Smooth muscle cell (in vitro differentiated cells): ENCODE results near the gene SLC26A4. TPM values are rescaled to one million over a fixed set of nuclear protein-coding genes. Genes with fewer than 3 reads are reported as not detected.

Experiments used
- DNase-seq: peaks from one replicate; lab custom pipeline; 2025; ENCODE audit not compliant: unreplicated experiment; lab: John Stamatoyannopoulos, UW
- H2AFZ ChIP-seq: fragments of 200-600 bp; sonication (generic); 2 replicates; pipeline ENCODE4 v1.6.0; 2016; ENCODE audit warnings: antibody characterized with exemption, low read depth, mild to moderate bottlenecking
- H3F3A ChIP-seq: fragments of 200-600 bp; sonication (generic); 2 replicates; pipeline ENCODE4 v1.6.0; 2017; ENCODE audit warnings: antibody characterized with exemption, low read depth
- H3K27ac ChIP-seq: fragments of 200-600 bp; sonication (generic); 2 replicates; pipeline ENCODE4 v1.5.1; 2016; ENCODE audit warnings: low read depth, mild to moderate bottlenecking
- H3K27me3 ChIP-seq: fragments of 200-600 bp; sonication (generic); 2 replicates; pipeline ENCODE4 v1.6.1; 2016; ENCODE audit warnings: low read depth, mild to moderate bottlenecking
- H3K36me3 ChIP-seq: fragments of 200-600 bp; sonication (generic); 2 replicates; pipeline ENCODE4 v1.5.1; 2016; ENCODE audit warnings: low read depth
- H3K4me1 ChIP-seq: fragments of 200-600 bp; sonication (generic); 2 replicates; pipeline ENCODE4 v1.5.1; 2016; ENCODE audit warnings: low read depth
- H3K4me2 ChIP-seq: fragments of 200-600 bp; sonication (generic); 2 replicates; pipeline ENCODE4 v1.6.0; 2016; ENCODE audit warnings: mild to moderate bottlenecking
- H3K4me3 ChIP-seq: fragments of 200-600 bp; sonication (generic); 2 replicates; pipeline ENCODE4 v1.5.1; 2016; ENCODE audit warnings: mild to moderate bottlenecking
- H3K79me2 ChIP-seq: fragments of 200-600 bp; sonication (generic); 2 replicates; pipeline ENCODE4 v1.6.0; 2016; ENCODE audit warnings: low read depth, mild to moderate bottlenecking
- H3K9ac ChIP-seq: fragments of 200-600 bp; sonication (generic); 2 replicates; pipeline ENCODE4 v1.6.0; 2016; ENCODE audit warnings: low read depth
- H3K9me3 ChIP-seq: fragments of 200-600 bp; sonication (generic); replicated peaks from 2 replicates; pipeline ENCODE4 v1.5.1; 2016; ENCODE audit warnings: low read depth
- H4K20me1 ChIP-seq: fragments of 200-600 bp; sonication (generic); 2 replicates; pipeline ENCODE4 v1.6.0; 2016; ENCODE audit warnings: low read depth
- CTCF ChIP-seq: fragments of 200-600 bp; sonication (generic); IDR thresholded peaks from 2 replicates; pipeline ENCODE4 v1.5.1; 2017; ENCODE audit warnings: borderline replicate concordance, mild to moderate bottlenecking, antibody characterized with exemption; ENCODE audit not compliant: insufficient read depth, poor library complexity, severe bottlenecking
- WGBS: methylation state at CpG from one replicate; pipeline ENCODE4 v1.1.7; 2016; ENCODE audit warnings: low lambda C conversion rate; 5-methylcytosine and 5-hydroxymethylcytosine counted together
- polyA plus RNA-seq: library from polyadenylated mRNA; unstranded; fragments of >200 nt; fragmentation: Nextera tagmentation; extraction: Ambion mirVana; gene quantifications from 2 replicates; pipeline ENCODE4 v1.2.1, GENCODE V29; 2016
- total RNA-seq: library from RNA; depleted of rRNA; stranded (reverse); fragments of >200 nt; gene quantifications from 2 replicates; pipeline ENCODE4 v1.2.3, GENCODE V29; 2014

Gene SLC26A4
- total and polyA plus RNA-seq, 2 experiments from 2014 or later, result 0.06 to 1.7 TPM

GRCh38 chr7:107644309-107644974, 16.2 kb upstream of the SLC26A4 start:
- no peaks in the 10 kb centered on the region for H4K20me1 ChIP-seq
- DNase-seq, result no peak
- H3F3A ChIP-seq, result no peaks in the 10 kb centered on the region
- H3K9me3 ChIP-seq, result no peaks in the 10 kb centered on the region
- H3K79me2 ChIP-seq, result no peaks in the 10 kb centered on the region
- no peaks in the 10 kb centered on the region for H3K4me1 ChIP-seq
- H2AFZ ChIP-seq, result no peak overlapping the region
- no peak overlapping the region for H3K4me3 ChIP-seq
- no peak overlapping the region for H3K4me2 ChIP-seq
- H3K27ac ChIP-seq, result no peak overlapping the region
- TF ChIP-seq CTCF, result no peak
- no peaks in the 10 kb centered on the region for H3K36me3 ChIP-seq
- WGBS, result 94% methylated on average over 9 of the region's 9 CpGs
- H3K27me3 ChIP-seq, result no peaks in the 10 kb centered on the region
- no peak overlapping the region for H3K9ac ChIP-seq

GRCh38 chr7:107652642-107653041, 8.0 kb upstream of the SLC26A4 start:
- H3F3A ChIP-seq, result no peaks in the 10 kb centered on the region
- H3K36me3 ChIP-seq, result no peaks in the 10 kb centered on the region
- H3K4me1 ChIP-seq, result no peaks in the 10 kb centered on the region
- no peaks in the 10 kb centered on the region for H3K9me3 ChIP-seq
- H3K4me2 ChIP-seq, result no peak overlapping the region
- no peaks in the 10 kb centered on the region for H3K79me2 ChIP-seq
- WGBS, result 94% methylated on average over 5 of the region's 5 CpGs
- no peak overlapping the region for H3K9ac ChIP-seq
- H4K20me1 ChIP-seq, result no peaks in the 10 kb centered on the region
- no peak for TF ChIP-seq CTCF
- H3K27ac ChIP-seq, result no peak overlapping the region
- DNase-seq, result no peak
- H3K27me3 ChIP-seq, result peaks cover 10% of the 10 kb centered on the region
- H2AFZ ChIP-seq, result no peak overlapping the region
- no peak overlapping the region for H3K4me3 ChIP-seq

- Histone ChIP-seq H3K36me3 (no peaks in the 10 kb centered on the region), H3K9me3 (no peaks in the 10 kb centered on the region), H3K4me3 (no peak overlapping the region), H4K20me1 (no peaks in the 10 kb centered on the region), H3K79me2 (no peaks in the 10 kb centered on the region), H3K4me1 (peaks cover 16% of the 10 kb centered on the region), H3K9ac (no peak overlapping the region), H2AFZ (no peak overlapping the region), H3F3A (no peaks in the 10 kb centered on the region), H3K27ac (no peak overlapping the region), H3K4me2 (no peak overlapping the region), H3K27me3 (peaks cover 68% of the 10 kb centered on the region)
- TF ChIP-seq CTCF, result no peak
- no peak for DNase-seq
Measured at GRCh38 chr7:107658467-107658866, 2.2 kb upstream of the SLC26A4 start.

GRCh38 chr7:107659666-107660065, 962 bp upstream of the SLC26A4 start:
- peaks cover 80% of the 10 kb centered on the region for H3K27me3 ChIP-seq
- H3K27ac ChIP-seq, result no peak overlapping the region
- H3K4me2 ChIP-seq, result no peak overlapping the region
- H3K9ac ChIP-seq, result no peak overlapping the region
- H4K20me1 ChIP-seq, result no peaks in the 10 kb centered on the region
- 36% methylated on average over 4 of the region's 4 CpGs for WGBS
- H3K9me3 ChIP-seq, result no peaks in the 10 kb centered on the region
- H3K79me2 ChIP-seq, result no peaks in the 10 kb centered on the region
- TF ChIP-seq CTCF, result no peak
- H3K4me3 ChIP-seq, result no peak overlapping the region
- no peaks in the 10 kb centered on the region for H3F3A ChIP-seq
- DNase-seq, result no peak
- no peak overlapping the region for H2AFZ ChIP-seq
- H3K36me3 ChIP-seq, result no peaks in the 10 kb centered on the region
- H3K4me1 ChIP-seq, result peaks cover 16% of the 10 kb centered on the region
